ENCODE measurements around the gene UBL4A. TPM values are rescaled to one million over a fixed set of nuclear protein-coding genes. Genes with fewer than 3 reads are reported as not detected.

UBL4A gene
- total and polyA plus RNA-seq, 12 donors: 18.3 to 95.6 (median 51.6) TPM

DNA sequence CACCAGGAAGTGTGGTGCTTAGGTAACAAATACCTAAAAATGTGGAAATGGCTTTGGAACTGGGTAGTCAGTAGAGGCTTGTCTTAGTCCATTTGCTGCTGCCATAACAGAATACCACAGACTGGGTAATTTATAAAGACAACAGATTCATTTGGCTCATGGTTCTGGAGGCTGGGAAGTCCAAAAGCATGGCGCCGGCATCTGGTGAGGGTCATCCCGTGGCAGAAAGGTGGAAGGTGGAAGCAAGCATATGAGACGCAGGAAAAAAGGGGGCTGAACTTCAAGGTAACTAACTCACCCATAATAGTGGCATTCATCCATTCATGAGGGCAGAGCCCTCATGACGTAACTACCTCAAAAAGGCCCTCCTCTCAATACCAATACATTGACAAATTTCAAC, 23.0 kb upstream of the UBL4A start:
- WGBS, 4 donors: 86 to 98% (median 98%) methylated on average over 5 of the region's 5 CpGs
- intact Hi-C loops (cut with DNase I): no loop called here
- Histone ChIP-seq H3K4me1 (replicated peaks in 1 of 2) (no peaks in the 10 kb centered on the region), H3K4me3 (no peak overlapping the region), H3K36me3 (replicated peaks in 1 of 2) (no peaks in the 10 kb centered on the region), H3K27me3 (no peaks in the 10 kb centered on the region), H3K27ac (no peak overlapping the region), H3K9me3 (replicated peaks in 1 of 3) (no peaks in the 10 kb centered on the region)
- TF ChIP-seq POLR2A (IDR thresholded peaks at IDR 0.05): no peak
- TF ChIP-seq, protein P1, sequence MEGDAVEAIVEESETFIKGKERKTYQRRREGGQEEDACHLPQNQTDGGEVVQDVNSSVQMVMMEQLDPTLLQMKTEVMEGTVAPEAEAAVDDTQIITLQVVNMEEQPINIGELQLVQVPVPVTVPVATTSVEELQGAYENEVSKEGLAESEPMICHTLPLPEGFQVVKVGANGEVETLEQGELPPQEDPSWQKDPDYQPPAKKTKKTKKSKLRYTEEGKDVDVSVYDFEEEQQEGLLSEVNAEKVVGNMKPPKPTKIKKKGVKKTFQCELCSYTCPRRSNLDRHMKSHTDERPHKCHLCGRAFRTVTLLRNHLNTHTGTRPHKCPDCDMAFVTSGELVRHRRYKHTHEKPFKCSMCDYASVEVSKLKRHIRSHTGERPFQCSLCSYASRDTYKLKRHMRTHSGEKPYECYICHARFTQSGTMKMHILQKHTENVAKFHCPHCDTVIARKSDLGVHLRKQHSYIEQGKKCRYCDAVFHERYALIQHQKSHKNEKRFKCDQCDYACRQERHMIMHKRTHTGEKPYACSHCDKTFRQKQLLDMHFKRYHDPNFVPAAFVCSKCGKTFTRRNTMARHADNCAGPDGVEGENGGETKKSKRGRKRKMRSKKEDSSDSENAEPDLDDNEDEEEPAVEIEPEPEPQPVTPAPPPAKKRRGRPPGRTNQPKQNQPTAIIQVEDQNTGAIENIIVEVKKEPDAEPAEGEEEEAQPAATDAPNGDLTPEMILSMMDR (IDR thresholded peaks at IDR 0.05): no peak
- no peak for DNase-seq

DNA sequence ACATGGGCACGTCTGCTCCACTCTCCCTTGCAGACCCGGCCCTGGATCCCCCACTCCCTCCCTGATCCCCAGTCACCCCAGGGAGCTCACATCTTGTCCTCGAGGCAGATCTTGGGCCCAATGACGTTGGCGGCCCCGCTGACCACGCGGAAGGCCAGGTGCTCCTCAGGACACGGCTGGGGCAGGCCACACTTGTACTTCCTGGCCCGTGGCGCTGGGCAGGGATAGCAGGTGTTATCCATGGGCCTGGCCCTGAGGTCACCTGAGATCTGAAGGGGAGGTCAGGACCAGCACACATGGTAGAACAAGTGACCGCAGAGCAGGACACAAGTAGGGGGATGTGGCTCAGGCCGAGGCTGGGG, 21.9 kb upstream of the UBL4A start:
- no peaks in the 10 kb centered on the region for H3K27me3 ChIP-seq
- WGBS, 4 donors: 84 to 92% (median 90%) methylated on average over 12 to 13 of the region's 13 CpGs; no CpG with 5 or more reads in 1 of the 4 donors
- no peaks in the 10 kb centered on the region for H3K36me3 ChIP-seq (replicated peaks in 1 of 2)

DNA sequence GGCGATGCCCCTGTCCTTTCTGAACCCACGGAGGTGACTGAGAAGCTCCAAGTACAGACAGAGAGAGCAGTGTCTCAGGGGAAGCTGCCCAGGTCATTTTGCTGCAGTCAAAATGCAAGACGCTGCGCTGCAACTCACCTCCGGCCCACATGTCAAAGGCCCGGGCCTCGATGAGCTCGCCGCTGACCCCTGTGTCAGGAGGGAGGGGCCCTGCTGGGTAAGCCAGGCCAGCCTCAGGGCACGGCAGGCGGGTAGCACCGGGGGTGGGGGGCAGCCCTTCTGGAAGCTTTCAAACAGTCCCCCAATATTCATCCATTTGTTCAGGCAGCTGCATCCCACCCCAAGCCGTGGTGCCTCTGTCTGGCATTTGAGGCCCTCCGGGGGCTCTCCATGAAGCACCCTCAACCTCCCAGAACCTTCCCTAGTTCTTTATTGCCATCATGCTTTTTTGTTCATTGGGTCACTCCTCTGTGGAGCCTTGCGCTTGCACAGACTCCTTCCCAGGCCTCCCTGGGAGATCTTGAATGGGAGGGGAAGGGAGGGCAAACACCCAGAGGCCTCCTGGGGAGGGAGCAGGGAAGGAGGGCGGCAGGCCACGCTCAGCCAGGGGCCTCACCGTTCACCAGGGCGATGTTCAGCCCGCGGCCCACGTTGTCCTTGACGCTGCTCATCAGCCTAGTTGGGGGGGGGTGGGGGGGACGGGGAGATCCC, 21.4 kb upstream of the UBL4A start:
- intact Hi-C loops (cut with DNase I): no loop called here
- DNase-seq: no peak
- H3K36me3 ChIP-seq (replicated peaks in 1 of 2): no peaks in the 10 kb centered on the region
- no peaks in the 10 kb centered on the region for H3K9me3 ChIP-seq (replicated peaks in 1 of 3)
- no peaks in the 10 kb centered on the region for H3K4me1 ChIP-seq (replicated peaks in 1 of 2)
- H3K27ac ChIP-seq: no peak overlapping the region
- TF ChIP-seq POLR2A (IDR thresholded peaks at IDR 0.05): no peak
- TF ChIP-seq, protein P1 (IDR thresholded peaks at IDR 0.05): no peak
- H3K4me3 ChIP-seq: no peak overlapping the region
- 58 to 85% (median 74%) methylated on average over 4 to 22 of the region's 24 CpGs for WGBS, 4 donors
- H3K27me3 ChIP-seq: no peaks in the 10 kb centered on the region

More for the DNA sequence above, 21.9 kb upstream of the UBL4A start:
- intact Hi-C loops (cut with DNase I): no loop called here
- no peak for DNase-seq
- H3K4me3 ChIP-seq: no peak overlapping the region
- H3K4me1 ChIP-seq (replicated peaks in 1 of 2): no peaks in the 10 kb centered on the region
- no peak overlapping the region for H3K27ac ChIP-seq
- H3K9me3 ChIP-seq (replicated peaks in 1 of 3): no peaks in the 10 kb centered on the region
- no peak for TF ChIP-seq POLR2A (IDR thresholded peaks at IDR 0.05)
- TF ChIP-seq, protein P1 (IDR thresholded peaks at IDR 0.05): no peak

DNA sequence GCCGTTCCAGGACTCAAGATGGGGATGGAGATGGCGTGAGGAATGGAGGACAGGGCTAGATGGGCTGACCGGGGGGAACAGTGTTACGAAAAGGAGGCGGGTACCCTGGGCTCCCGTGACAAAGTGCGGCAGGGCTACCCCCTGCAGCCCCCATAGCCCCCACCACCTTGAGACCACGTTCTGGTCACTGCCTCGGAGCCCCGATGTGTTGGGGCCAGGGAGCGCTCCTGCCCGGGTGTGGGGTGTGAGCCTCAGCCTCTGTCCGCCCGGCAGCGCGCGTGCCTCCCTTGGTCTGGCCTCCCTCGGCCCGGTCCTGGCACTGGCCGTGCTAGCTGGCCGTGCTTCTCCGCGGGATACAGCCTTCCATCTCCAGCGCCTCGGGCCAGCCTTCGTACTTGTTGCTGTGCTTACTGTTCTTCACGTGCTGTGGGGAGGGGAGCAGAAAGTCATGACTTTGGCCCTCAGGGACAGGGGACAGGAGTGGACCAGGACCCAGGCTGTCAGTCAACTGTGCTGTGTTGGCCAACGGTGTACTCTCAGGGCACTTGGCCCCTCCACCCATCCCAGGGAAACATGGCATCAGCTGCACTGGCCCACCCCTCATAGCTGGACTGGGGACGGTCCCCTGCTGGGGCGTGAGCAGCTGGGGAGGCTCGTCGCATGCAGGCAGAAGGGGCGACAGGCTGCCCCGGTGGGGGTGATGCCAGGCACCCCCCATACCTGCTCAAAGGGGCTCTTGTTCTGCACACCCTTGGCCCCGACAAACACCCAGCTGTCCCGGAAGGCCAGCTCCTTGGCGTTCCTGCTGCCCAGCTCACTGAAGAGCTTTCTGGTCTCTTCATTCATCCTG, 20.3 kb upstream of the UBL4A start:
- Histone ChIP-seq H3K9me3 (replicated peaks in 1 of 3) (no peaks in the 10 kb centered on the region), H3K27ac (no peak overlapping the region), H3K4me3 (no peak overlapping the region), H3K27me3 (no peaks in the 10 kb centered on the region), H3K4me1 (replicated peaks in 1 of 2) (no peaks in the 10 kb centered on the region), H3K36me3 (replicated peaks in 1 of 2) (no peaks in the 10 kb centered on the region)
- 92 to 100% (median 93%) methylated on average over 6 to 37 of the region's 37 CpGs for WGBS, 4 donors
- no peak for DNase-seq
- intact Hi-C loops (cut with DNase I): no loop called here
- no peak for TF ChIP-seq POLR2A (IDR thresholded peaks at IDR 0.05)
- TF ChIP-seq, protein P1 (IDR thresholded peaks at IDR 0.05): no peak
